ENCODE measurements around the gene CCDC17. TPM values are rescaled to one million over a fixed set of nuclear protein-coding genes. Genes with fewer than 3 reads are reported as not detected.

Gene CCDC17
- total RNA-seq (2014; rRNA removed; shearing (Covaris generic)) (1.0 and 2.2 TPM in 2 replicates), polyA plus RNA-seq (2016; fragmentation: Nextera tagmentation; extraction: Ambion mirVana) (0.57 and 0.90 TPM in 2 replicates)
- long read RNA-seq, result 0 reads

- Histone ChIP-seq H3F3A (replicated peaks; ENCODE audit: low read depth) (peaks cover 54% of the 10 kb centered on the region), H3K4me1 (ENCODE audit: insufficient read depth) (peaks cover 10% of the 10 kb centered on the region; the same call in 1 of the 2 replicates), H3K27me3 (ENCODE audit: insufficient read depth) (no peaks in the 10 kb centered on the region), H3K27ac (ENCODE audit: low read depth) (peak within 1 kb of the TSS; percentile 34), H4K20me1 (replicated peaks; ENCODE audit: insufficient read depth) (peaks cover 11% of the 10 kb centered on the region; the same call in 1 of the 2 replicates), H2AFZ (no peak within 1 kb of the TSS), H3K79me2 (replicated peaks; ENCODE audit: insufficient read depth) (no peaks in the 10 kb centered on the region), H3K9me2 (ENCODE audit: insufficient read depth) (no peaks in the 10 kb centered on the region), H3K4me2 (peak within 1 kb of the TSS; percentile 73), H3K36me3 (ENCODE audit: insufficient read depth) (peaks cover 21% of the 10 kb centered on the region), H3K4me3 (peak within 1 kb of the TSS; percentile 47)
- Mint-ChIP-seq H3K9me3 (no peaks in the 10 kb centered on the region; the same call in 2 of the 3 replicates), H3K36me3 (ENCODE audit: low read depth) (peaks cover 42% of the 10 kb centered on the region), H3K4me3 (no peak within 1 kb of the TSS; the same call in 2 of the 3 replicates), H3K27me3 (ENCODE audit: insufficient read depth, low read depth, poor library complexity) (peaks cover 24% of the 10 kb centered on the region), H3K27ac (peak within 1 kb of the TSS; percentile 82), H3K4me1 (peaks cover 7% of the 10 kb centered on the region)
- no peak for DNase-seq (ENCODE audit: low spot score)
- ATAC-seq, result no peak
- TF ChIP-seq EZH2 (IDR thresholded peaks at IDR 0.05; ENCODE audit: low read depth, unreplicated experiment), result no peak
- TF ChIP-seq, protein P1, sequence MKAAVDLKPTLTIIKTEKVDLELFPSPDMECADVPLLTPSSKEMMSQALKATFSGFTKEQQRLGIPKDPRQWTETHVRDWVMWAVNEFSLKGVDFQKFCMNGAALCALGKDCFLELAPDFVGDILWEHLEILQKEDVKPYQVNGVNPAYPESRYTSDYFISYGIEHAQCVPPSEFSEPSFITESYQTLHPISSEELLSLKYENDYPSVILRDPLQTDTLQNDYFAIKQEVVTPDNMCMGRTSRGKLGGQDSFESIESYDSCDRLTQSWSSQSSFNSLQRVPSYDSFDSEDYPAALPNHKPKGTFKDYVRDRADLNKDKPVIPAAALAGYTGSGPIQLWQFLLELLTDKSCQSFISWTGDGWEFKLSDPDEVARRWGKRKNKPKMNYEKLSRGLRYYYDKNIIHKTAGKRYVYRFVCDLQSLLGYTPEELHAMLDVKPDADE (IDR thresholded peaks at IDR 0.05), result no peak
- no peak for TF ChIP-seq STAT1 (IDR thresholded peaks at IDR 0.05; ENCODE audit: unreplicated experiment)
- no peak for TF ChIP-seq ZNF331 (CRISPR knock-in tag; IDR thresholded peaks at IDR 0.05; ENCODE audit: low read depth)
- TF ChIP-seq CREB1 (CRISPR knock-in tag; IDR thresholded peaks at IDR 0.05; ENCODE audit: low read depth), result no peak
- TF ChIP-seq, protein P2, sequence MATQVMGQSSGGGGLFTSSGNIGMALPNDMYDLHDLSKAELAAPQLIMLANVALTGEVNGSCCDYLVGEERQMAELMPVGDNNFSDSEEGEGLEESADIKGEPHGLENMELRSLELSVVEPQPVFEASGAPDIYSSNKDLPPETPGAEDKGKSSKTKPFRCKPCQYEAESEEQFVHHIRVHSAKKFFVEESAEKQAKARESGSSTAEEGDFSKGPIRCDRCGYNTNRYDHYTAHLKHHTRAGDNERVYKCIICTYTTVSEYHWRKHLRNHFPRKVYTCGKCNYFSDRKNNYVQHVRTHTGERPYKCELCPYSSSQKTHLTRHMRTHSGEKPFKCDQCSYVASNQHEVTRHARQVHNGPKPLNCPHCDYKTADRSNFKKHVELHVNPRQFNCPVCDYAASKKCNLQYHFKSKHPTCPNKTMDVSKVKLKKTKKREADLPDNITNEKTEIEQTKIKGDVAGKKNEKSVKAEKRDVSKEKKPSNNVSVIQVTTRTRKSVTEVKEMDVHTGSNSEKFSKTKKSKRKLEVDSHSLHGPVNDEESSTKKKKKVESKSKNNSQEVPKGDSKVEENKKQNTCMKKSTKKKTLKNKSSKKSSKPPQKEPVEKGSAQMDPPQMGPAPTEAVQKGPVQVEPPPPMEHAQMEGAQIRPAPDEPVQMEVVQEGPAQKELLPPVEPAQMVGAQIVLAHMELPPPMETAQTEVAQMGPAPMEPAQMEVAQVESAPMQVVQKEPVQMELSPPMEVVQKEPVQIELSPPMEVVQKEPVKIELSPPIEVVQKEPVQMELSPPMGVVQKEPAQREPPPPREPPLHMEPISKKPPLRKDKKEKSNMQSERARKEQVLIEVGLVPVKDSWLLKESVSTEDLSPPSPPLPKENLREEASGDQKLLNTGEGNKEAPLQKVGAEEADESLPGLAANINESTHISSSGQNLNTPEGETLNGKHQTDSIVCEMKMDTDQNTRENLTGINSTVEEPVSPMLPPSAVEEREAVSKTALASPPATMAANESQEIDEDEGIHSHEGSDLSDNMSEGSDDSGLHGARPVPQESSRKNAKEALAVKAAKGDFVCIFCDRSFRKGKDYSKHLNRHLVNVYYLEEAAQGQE (IDR thresholded peaks at IDR 0.05; ENCODE audit: unreplicated experiment), result no peak
- no peak for TF ChIP-seq JUNB (IDR thresholded peaks at IDR 0.05; ENCODE audit: unreplicated experiment)
- no peak for TF ChIP-seq CTCF (conservative IDR thresholded peaks at IDR 0.05; ENCODE audit: low read depth in 2 of 2)
- no peak for TF ChIP-seq NANOG (IDR thresholded peaks at IDR 0.05; ENCODE audit: borderline replicate concordance)
- no peak for TF ChIP-seq EZH2phosphoT487 (IDR thresholded peaks at IDR 0.05; ENCODE audit: unreplicated experiment)
- TF ChIP-seq ZNF114 (CRISPR knock-in tag; IDR thresholded peaks at IDR 0.05), result no peak
- TF ChIP-seq, protein P3, sequence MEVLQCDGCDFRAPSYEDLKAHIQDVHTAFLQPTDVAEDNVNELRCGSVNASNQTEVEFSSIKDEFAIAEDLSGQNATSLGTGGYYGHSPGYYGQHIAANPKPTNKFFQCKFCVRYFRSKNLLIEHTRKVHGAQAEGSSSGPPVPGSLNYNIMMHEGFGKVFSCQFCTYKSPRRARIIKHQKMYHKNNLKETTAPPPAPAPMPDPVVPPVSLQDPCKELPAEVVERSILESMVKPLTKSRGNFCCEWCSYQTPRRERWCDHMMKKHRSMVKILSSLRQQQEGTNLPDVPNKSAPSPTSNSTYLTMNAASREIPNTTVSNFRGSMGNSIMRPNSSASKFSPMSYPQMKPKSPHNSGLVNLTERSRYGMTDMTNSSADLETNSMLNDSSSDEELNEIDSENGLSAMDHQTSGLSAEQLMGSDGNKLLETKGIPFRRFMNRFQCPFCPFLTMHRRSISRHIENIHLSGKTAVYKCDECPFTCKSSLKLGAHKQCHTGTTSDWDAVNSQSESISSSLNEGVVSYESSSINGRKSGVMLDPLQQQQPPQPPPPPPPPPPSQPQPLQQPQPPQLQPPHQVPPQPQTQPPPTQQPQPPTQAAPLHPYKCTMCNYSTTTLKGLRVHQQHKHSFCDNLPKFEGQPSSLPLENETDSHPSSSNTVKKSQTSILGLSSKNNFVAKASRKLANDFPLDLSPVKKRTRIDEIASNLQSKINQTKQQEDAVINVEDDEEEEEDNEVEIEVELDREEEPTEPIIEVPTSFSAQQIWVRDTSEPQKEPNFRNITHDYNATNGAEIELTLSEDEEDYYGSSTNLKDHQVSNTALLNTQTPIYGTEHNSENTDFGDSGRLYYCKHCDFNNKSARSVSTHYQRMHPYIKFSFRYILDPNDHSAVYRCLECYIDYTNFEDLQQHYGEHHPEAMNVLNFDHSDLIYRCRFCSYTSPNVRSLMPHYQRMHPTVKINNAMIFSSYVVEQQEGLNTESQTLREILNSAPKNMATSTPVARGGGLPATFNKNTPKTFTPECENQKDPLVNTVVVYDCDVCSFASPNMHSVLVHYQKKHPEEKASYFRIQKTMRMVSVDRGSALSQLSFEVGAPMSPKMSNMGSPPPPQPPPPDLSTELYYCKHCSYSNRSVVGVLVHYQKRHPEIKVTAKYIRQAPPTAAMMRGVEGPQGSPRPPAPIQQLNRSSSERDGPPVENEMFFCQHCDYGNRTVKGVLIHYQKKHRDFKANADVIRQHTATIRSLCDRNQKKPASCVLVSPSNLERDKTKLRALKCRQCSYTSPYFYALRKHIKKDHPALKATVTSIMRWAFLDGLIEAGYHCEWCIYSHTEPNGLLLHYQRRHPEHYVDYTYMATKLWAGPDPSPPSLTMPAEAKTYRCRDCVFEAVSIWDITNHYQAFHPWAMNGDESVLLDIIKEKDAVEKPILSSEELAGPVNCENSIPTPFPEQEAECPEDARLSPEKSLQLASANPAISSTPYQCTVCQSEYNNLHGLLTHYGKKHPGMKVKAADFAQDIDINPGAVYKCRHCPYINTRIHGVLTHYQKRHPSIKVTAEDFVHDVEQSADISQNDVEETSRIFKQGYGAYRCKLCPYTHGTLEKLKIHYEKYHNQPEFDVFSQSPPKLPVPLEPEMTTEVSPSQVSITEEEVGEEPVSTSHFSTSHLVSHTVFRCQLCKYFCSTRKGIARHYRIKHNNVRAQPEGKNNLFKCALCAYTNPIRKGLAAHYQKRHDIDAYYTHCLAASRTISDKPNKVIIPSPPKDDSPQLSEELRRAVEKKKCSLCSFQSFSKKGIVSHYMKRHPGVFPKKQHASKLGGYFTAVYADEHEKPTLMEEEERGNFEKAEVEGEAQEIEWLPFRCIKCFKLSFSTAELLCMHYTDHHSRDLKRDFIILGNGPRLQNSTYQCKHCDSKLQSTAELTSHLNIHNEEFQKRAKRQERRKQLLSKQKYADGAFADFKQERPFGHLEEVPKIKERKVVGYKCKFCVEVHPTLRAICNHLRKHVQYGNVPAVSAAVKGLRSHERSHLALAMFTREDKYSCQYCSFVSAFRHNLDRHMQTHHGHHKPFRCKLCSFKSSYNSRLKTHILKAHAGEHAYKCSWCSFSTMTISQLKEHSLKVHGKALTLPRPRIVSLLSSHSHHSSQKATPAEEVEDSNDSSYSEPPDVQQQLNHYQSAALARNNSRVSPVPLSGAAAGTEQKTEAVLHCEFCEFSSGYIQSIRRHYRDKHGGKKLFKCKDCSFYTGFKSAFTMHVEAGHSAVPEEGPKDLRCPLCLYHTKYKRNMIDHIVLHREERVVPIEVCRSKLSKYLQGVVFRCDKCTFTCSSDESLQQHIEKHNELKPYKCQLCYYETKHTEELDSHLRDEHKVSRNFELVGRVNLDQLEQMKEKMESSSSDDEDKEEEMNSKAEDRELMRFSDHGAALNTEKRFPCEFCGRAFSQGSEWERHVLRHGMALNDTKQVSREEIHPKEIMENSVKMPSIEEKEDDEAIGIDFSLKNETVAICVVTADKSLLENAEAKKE (CRISPR knock-in tag; IDR thresholded peaks at IDR 0.05), result no peak
- no peak; the same call in 1 of the 2 replicates for TF ChIP-seq POLR2AphosphoS5 (IDR thresholded peaks at IDR 0.05; ENCODE audit: low read depth)
Measured at GRCh38 chr1:45623972-45624371, at the start of gene CCDC17. Gene CCDC17 (minus strand): TSS chr1:45624054. CDS start chr1:45623909, 145 bp downstream.

Measured in GM23338 (cell line).